Right atrium auricular region (tissue), 2 donors: ENCODE results near the gene HSPB9. TPM values are rescaled to one million over a fixed set of nuclear protein-coding genes. Genes with fewer than 3 reads are reported as not detected.

Source experiments
- DNase-seq: peaks from one replicate; pipeline ENCODE4 v3.0.0-alpha.2; 2019; ENCODE audit warnings: low spot score
- H3K27ac ChIP-seq, 2 donors: fragments of 200-600 bp; sonication (generic); 1 replicate in 1 of 2; 2 replicates in 1 of 2; pipeline ENCODE4 v1.5.1; 2016 to 2019
- H3K27me3 ChIP-seq, 2 donors: fragments of 200-600 bp; sonication (generic); one replicate each; pipeline versions ENCODE4 v1.5.1 to v1.6.0; 2017 to 2019
- H3K36me3 ChIP-seq: fragments of 200-600 bp; sonication (generic); one replicate; pipeline ENCODE4 v1.5.1; 2016
- H3K4me1 ChIP-seq, 2 donors: fragments of 200-600 bp; sonication (generic); one replicate each; pipeline versions ENCODE4 v1.5.1 to v1.6.0; 2017 to 2019
- H3K4me3 ChIP-seq, 2 donors: fragments of 200-600 bp; sonication (generic); 1 replicate in 1 of 2; 2 replicates in 1 of 2; pipeline ENCODE4 v1.5.1; 2017 to 2019; ENCODE audit warnings: mild to moderate bottlenecking in 1 of 2, moderate library complexity in 1 of 2
- H3K9me3 ChIP-seq, 2 donors: fragments of 200-600 bp; sonication (generic); one replicate each; pipeline ENCODE4 v1.5.1; 2019
- total RNA-seq, 2 donors: library from RNA; depleted of rRNA; stranded (reverse); fragments of >200 nt; gene quantifications; one replicate each; pipeline ENCODE4 v1.1.0, GENCODE V29; 2016
- TF ChIP-seq, protein P1 (sequence below), 2 donors: fragments of 200-600 bp; sonication (generic); IDR thresholded peaks; one replicate each; pipeline ENCODE4 v1.5.1; 2019; ENCODE audit warnings: antibody characterized with exemption in 2 of 2

Gene HSPB9
- total RNA-seq, 2 donors from 2014 or later: not detected

DNA sequence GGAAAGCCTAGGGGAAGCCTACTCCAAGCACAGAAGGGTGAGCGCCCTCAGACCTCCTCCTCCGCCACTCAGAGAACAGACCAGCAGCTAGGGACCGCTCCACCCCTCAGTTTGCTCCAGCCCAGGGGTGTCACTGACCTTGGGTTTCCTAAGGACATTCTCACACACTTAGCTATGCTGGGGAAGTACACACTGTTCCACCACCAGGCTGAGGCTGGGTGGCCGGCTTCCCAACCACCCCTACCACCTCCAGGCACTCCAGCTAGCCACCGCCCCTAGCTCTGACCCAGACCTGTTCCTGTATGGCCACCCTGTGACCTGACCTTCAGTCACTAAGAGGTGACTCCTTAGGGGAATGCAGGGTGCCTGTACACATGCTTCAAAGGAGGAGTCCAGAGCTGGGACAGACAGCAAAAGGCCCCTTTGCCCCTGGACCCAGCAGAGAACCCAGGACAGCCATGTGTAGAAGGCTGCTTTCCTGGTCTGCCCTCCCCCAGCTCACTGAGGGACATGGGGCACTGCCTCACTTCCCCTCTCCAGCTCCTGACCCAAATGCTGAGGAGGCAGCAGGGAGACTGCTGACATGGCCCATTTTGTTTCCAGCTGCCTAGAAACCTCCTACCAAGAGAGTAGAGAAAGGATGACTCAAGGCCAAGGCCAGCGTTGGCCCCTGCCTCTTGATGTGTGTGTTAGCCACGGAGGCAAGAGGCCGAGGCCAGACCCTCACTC lies 6.7 kb downstream of the HSPB9 start:
- TF ChIP-seq, protein P1, sequence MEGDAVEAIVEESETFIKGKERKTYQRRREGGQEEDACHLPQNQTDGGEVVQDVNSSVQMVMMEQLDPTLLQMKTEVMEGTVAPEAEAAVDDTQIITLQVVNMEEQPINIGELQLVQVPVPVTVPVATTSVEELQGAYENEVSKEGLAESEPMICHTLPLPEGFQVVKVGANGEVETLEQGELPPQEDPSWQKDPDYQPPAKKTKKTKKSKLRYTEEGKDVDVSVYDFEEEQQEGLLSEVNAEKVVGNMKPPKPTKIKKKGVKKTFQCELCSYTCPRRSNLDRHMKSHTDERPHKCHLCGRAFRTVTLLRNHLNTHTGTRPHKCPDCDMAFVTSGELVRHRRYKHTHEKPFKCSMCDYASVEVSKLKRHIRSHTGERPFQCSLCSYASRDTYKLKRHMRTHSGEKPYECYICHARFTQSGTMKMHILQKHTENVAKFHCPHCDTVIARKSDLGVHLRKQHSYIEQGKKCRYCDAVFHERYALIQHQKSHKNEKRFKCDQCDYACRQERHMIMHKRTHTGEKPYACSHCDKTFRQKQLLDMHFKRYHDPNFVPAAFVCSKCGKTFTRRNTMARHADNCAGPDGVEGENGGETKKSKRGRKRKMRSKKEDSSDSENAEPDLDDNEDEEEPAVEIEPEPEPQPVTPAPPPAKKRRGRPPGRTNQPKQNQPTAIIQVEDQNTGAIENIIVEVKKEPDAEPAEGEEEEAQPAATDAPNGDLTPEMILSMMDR (IDR thresholded peaks at IDR 0.05): peak in 1 of 2 donors; percentile 25
- no peaks in the 10 kb centered on the region for H3K27me3 ChIP-seq
- no peaks in the 10 kb centered on the region for H3K9me3 ChIP-seq
- peaks cover 3 to 61% of the 10 kb centered on the region in 2 donors for H3K4me1 ChIP-seq
- H3K4me3 ChIP-seq: no peak overlapping the region
- DNase-seq: peak; percentile 68
- H3K36me3 ChIP-seq: peaks cover 56% of the 10 kb centered on the region
- peak overlapping the region; percentile 70 to 76 for H3K27ac ChIP-seq

DNA sequence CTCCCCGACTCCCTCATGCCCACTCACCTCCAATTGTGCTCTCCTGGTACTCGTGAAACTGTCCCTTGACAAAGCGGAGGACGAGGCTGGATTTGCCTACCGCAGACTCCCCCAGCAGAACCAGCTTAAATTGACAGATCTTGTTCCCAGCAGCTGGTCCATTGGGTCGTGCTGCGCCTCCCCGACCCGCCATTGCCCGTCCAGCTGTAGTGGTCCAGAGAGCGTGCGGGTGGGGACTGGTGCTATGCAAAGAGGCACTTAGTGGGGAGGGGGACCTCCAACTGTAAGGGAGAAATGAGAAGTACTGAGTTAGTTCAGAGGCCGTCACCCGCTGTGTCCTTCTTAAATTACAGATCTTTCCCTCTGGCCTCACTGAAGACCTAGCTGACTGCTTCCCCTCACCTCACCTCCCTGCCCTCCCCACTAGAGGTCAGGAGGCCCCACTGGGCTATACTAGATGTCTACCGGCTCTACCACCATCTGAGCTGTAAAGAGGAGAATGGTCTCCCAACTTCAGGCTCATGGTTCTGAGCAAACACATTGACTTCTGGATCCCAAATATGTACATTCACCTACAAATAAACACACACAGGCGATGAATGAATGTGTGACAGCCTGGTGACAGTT lies 7.8 kb downstream of the HSPB9 start:
- H3K9me3 ChIP-seq: no peaks in the 10 kb centered on the region
- peaks cover 3 to 72% of the 10 kb centered on the region in 2 donors for H3K4me1 ChIP-seq
- H3K4me3 ChIP-seq: no peak overlapping the region
- no peaks in the 10 kb centered on the region for H3K27me3 ChIP-seq
- no peak for DNase-seq
- peak overlapping the region; percentile 70 to 76 for H3K27ac ChIP-seq
- H3K36me3 ChIP-seq: peaks cover 50% of the 10 kb centered on the region
- TF ChIP-seq, protein P1 (IDR thresholded peaks at IDR 0.05): no peak

DNA sequence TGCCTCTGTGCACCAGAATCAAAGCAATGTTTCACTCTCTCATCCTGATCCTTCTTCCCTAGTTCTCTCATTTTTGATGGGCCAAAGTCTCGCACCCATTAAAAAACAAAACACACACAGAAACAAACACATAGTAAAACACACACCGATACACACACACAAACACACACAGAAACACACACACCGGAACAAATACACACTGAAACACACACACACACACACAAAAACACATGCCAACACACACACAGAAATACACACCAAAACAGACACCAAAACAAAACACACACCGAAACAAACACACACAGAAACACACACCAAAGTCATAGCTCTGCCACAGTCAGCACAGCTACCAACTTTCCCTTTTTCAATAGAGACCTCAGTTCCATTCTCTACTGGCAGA lies 8.6 kb downstream of the HSPB9 start:
- Histone ChIP-seq H3K9me3 (no peaks in the 10 kb centered on the region), H3K4me1 (peaks cover 3 to 80% of the 10 kb centered on the region in 2 donors), H3K4me3 (no peak overlapping the region), H3K27ac (peak overlapping the region; percentile 70 to 76), H3K36me3 (peaks cover 42% of the 10 kb centered on the region), H3K27me3 (no peaks in the 10 kb centered on the region)
- TF ChIP-seq, protein P1 (IDR thresholded peaks at IDR 0.05): no peak
- DNase-seq: no peak

DNA sequence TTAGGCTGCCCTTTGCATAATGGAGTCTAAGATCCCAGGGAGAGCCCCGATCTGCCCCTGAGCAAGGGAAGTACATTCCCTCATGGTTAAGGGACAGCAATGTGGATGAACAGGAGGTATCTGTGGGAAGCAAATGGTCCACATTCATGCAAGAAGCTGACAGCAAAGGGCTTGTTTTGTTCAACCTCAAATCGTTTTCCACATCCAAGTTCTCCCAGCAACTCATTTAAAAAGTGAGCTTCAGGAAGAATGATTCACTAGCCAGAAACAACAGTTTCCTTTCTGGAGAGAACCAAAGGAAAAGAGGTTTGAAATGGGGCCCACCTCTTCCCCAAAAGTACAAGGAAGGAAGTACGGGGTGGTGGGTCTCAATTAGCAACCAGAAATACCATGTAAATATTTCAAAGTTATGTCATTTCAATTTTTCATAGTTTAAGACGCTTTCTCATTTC lies 9.4 kb downstream of the HSPB9 start:
- no peaks in the 10 kb centered on the region for H3K27me3 ChIP-seq
- peaks cover 34% of the 10 kb centered on the region for H3K36me3 ChIP-seq
- H3K27ac ChIP-seq: peak overlapping the region; percentile 70 to 76
- H3K4me3 ChIP-seq: no peak overlapping the region
- no peak for DNase-seq
- TF ChIP-seq, protein P1 (IDR thresholded peaks at IDR 0.05): no peak
- H3K9me3 ChIP-seq: no peaks in the 10 kb centered on the region
- H3K4me1 ChIP-seq: peaks cover 3 to 88% of the 10 kb centered on the region in 2 donors

DNA sequence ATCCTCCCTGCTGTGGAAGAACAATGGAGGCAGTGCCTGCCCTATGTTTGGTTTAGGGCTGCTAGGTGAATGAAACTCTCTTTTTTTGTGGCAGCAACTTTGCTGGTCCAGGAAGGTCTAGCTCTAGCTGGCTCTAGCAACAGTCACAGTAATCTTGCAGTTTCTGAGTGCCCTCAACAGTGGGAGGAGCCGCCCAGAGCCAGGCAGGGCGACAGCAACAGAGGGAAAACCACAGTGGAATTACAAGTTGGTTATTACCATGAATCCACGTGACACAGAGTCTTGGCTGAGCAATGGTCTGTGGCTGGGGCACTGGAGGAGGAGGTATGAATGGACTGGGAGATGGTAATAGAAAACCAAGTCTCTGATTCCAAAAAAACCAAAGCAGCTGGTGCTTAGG lies 10.3 kb downstream of the HSPB9 start:
- TF ChIP-seq, protein P1 (IDR thresholded peaks at IDR 0.05): no peak
- H3K4me3 ChIP-seq: peak overlapping the region in 1 of 2 donors; percentile 3

More for the DNA sequence above, 10.3 kb downstream of the HSPB9 start:
- Histone ChIP-seq H3K9me3 (no peaks in the 10 kb centered on the region), H3K4me1 (peaks cover 3 to 93% of the 10 kb centered on the region in 2 donors), H3K36me3 (peaks cover 25% of the 10 kb centered on the region), H3K27me3 (no peaks in the 10 kb centered on the region), H3K27ac (peak overlapping the region; percentile 70 to 76)
- DNase-seq: no peak
